ENCODE measurements around the gene MXRA8.
"Not testable (repeated sequence)": the region's sequence is repeated elsewhere in the genome, so short reads cannot be mapped to it uniquely, and the experiment has no call there.

The MXRA8 gene, protein sequence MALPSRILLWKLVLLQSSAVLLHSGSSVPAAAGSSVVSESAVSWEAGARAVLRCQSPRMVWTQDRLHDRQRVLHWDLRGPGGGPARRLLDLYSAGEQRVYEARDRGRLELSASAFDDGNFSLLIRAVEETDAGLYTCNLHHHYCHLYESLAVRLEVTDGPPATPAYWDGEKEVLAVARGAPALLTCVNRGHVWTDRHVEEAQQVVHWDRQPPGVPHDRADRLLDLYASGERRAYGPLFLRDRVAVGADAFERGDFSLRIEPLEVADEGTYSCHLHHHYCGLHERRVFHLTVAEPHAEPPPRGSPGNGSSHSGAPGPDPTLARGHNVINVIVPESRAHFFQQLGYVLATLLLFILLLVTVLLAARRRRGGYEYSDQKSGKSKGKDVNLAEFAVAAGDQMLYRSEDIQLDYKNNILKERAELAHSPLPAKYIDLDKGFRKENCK

GRCh38 chr1:1358433-1359271, at the start of gene MXRA8:
Gene MXRA8 (minus strand): TSS chr1:1358555. CDS start chr1:1358504, 51 bp downstream.
- no peak for DNase-seq

DNA sequence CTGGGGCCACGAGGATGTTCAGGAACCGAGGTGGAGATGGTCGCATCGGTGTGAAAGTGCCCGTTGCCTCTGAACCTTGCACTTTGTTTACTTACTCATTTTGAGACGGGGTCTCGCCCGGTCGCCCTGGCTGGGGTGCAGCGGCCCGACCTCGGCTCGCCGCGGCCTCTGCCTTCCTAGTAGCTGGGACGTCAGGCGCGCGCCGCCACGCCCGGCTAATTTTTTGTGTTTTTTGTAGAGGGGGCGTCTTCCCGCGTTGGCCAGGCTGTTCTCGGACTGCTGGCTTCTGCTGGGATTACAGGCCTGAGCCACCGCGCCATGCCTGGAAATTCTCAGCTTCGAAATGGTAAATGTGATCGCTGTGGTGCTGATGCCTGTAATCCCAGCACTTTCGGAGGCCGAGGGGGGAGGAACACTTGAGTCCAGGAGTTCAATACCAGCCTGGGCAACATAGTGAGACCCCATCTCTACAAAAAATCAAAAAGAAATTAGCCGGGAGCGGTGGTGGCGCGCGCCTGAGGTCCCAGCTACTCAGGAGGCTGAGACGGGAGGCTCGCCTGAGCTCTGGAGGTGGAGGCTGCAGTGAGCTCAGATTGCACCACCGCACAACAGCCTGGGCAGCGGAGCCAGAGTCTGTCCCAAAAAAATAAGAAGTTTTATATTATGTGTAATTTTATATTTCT, 49.4 kb upstream of the MXRA8 start:
- no peak for DNase-seq

- DNase-seq: no peak
Measured at GRCh38 chr1:1406821-1407635, 48.7 kb upstream of the MXRA8 start, which contains the start of gene MRPL20. Gene MRPL20 (minus strand): TSS chr1:1407293. CDS start chr1:1407217, 76 bp downstream.

DNA sequence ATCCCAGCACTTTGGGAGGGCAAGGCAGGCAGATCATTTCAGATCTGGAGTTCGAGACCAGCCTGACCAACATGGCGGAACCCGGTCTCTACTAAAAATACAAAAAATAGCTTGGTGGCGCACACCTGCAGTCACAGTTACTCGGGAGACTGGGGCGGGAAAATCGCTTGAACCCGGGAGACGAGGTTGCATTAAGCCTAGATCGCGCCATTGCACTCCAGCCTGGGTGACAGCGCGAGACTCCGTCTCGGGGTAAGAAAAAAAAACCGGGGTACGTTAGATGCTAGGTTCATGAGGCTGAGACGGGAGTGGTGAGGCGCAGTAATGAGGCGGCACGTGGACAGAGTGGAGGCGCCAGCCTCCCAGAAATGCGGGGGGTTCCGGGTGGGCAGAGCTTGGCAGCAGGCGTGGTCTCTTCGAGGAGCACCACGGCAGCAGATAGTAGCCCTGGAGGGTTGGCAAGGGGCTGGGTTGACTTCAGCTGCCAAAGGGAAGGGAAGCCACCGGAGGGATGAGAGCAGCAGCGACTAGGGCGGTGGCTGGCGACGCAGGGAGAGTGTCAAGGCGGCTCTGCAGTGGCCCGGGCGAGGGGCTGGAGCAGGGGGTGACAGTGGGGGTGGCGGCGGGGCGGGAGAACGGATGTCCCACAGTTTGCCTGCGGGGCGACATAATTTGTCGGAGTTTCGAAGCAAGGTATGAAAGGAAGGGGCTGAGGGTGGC, 47.9 kb upstream of the MXRA8 start:
- DNase-seq: no peak

GRCh38 chr1:1403653-1404052, 45.3 kb upstream of the MXRA8 start:
- no peak for DNase-seq

DNA sequence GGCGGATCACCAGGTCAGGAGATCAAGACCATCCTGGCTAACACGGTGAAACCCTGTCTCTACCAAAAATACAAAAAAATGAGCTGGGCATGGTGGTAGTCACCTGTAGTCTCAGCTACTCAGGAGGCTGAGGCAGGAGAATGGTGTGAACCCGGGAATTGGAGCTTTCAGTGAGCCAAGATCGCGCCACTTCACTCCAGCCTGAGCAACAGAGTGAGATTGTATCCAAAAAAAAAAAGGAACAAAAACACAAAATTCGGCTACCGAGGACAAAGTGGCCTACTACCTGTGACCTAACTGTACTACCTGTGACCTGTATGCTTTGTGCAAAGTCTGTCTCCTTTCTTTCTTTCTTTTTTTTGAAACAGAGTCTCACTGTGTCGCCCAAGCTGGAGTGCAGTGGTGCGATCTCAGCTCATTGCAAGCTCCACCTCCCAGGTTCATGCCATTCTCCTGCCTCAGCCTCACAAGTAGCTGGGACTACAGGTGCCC, 44.6 kb upstream of the MXRA8 start:
- not testable (repeated sequence) for DNase-seq

GRCh38 chr1:1402072-1402900, 43.9 kb upstream of the MXRA8 start:
- no peak for DNase-seq

- no peak for DNase-seq
Measured at GRCh38 chr1:1401457-1402010, 43.2 kb upstream of the MXRA8 start.

DNA sequence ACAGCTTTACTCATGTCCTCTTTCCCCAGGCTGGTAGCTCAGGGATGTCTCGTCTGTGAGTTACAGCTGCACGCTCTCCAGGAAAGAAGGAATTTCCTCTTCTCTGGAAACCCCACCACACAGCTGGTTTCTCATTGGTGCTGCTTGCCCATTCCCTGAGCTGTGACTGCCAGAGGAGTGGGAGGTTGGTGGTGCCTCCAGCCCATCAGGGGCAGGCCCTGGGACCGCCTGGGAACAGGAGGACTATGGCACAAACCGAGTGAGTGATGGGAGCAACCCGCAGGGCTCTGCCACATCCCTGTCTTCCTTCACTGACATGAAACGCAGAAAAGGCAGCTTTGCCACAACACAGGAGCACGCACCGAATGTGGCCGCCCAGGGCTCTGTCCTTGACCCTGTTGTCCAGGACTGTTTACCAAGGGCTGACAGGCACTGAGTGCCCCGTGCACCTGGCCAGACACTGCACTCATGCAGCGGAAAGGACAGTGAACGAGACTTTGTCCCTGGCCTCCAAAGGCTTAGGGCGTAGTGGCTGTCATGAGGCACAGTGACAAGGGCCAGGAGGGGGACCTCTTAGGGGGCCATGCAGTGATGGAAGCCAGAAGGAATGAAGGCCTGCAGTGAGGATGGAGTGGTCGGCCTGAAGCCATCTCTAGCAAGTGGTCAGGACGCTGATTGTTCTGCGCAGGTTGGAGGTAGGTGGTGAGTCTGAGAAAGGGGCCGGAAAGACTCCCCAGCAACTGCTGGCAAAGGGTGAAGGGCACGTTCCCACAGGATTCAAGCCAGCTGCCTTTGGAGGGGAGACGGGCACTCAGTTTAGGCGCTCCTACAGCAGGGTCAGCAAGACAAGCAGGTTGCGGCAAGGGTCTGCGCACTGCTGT, 42.5 kb upstream of the MXRA8 start:
- DNase-seq: no peak

DNA sequence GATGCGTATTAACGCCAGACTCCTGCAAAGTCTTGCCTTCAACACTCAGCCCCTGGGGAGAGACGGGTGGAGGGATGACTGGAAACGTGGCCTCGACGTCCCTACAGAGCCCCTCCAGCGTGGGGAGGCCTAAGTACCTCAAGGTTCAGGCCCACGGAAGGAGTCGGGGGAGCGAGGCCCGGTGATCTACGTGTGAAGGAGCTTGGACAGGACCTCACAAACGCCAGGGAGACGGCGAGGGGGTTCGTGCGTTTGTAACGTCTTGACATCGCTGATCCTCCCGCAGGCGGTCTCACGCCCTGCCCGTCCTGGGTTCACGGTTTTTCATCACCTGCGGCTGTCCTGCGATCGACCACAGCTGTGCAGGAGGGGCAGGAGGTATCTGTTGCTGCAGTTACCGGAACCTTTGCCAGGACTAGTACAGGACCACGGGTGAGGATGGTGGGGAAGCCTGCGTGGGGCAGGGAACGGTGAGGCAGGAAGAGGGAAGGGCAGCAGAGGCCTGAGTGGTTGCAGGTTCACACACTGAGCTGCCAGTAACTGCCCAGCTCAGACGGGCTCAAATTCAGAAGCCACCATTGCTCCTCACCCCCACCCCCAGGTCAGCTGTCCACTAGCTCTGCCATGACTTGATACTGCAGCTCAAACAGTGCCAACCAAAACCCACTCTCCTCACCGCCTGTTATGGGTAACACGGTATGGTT, 41.7 kb upstream of the MXRA8 start:
- DNase-seq: no peak

DNA sequence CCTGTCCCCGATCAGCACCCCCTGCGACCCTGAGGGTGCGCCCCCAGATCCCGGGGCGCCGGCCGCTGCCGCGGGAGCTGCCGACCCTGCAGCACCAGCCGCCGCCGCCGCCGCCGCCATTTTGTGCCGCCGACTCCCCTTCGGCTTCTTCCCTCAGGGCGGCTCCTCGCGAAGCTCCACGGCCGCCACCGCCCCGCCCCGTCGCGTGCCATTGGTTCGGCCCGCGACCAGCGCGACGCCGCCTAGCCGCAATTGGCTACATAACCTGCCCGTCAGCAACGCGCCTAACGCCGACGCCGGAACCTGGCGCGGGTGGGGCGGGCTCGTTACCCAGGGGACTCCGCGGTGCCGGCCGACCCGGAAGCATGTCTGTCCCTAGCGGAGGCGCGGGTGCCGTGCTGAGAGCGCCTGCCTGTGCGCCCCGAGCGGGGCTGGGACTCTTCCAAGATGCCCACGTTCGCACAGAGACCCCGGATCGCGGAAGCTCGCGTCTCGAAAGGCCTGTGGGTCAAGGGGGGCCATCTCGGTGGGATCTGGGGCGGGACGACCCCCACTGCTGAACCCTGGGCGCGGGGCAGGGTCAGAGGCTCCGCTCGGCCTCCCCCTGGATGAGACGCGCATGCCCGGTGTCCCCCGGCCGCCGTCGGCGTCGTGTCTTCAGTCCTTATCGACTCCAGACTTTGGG, 41.0 kb upstream of the MXRA8 start, which contains the start of gene CCNL2:
Gene CCNL2 (minus strand): TSS at position 149 of the 685 bp plus-strand sequence. CDS start 29 bp downstream, at position 120.
- DNase-seq: peak; percentile 67

DNA sequence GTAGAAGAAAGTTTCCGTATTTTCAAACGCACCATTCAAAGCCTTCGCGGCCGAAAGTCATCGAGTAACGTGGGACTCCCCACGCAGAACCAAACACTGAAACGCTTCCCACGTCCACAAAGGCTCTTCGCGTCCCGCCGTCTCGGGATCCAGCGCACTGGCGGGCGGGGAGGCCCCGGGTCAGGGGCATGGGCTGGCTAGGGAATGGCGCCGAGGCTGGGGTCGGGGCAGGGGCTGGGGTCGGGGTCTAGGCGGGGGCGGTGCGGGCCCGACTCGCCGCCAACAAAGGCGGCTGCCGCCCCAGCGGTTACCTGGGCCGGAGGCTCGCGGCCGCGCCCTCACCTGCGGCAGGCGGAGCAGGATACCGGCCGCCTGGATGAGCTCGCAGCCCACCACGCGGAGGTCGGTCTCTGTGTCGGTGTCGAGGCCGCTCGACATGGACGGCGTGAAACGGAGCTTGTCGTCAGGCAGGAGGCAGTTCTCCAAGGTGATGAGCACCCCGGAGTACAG, 40.4 kb upstream of the MXRA8 start:
- DNase-seq: no peak

DNA sequence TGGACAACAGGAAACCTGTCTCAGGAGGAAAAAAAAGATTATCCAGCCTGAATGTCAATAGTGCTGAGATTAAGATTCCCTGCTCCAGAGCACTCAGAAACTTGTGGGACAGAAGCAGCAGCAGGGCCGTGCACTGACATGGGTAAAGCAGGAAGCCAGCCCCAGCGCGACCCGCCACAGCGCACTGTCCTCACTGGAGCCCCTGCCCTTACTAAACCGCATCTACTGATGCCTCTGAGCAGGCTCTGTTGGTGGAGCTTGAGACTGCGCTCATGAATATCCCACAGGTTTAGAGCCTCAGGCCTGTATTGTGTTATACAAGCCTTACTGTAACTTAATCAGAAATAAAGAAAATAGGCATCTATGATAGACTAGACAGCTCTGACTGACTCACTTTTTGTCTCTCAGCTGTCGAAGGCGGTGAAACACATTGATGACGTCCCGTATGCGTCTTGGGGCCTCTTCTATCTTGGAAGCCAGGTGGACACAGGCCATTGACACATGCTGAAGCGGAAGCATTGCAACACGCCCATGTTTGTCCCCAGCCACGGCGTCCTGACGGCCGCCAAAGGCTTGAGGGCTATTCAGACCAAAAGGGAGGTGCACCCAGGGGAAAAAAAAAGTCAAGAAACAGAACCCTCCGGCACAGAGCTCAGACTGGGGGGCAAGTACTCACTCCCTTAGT, 39.6 kb upstream of the MXRA8 start:
- DNase-seq: no peak

DNA sequence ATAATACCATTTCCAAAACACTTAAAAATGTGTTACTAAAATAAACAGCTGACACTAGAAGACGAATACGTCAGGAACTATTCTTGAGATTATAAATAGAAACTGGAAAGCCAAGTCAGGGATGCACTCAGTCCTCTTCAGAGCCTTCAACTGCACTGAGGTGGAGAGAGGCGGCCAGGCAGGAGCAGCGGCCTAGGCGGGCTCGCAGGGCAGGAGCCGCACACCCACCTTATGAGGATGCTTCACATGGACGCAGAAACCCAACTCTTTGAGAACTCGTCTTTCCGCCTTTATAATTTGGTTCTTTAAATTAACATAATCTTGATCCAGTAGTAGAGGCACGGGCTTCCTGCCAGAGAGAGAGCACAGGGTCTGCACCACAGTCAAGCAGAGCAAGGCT, 36.8 kb upstream of the MXRA8 start:
- no peak for DNase-seq

- no peak for DNase-seq
Measured at GRCh38 chr1:1394116-1394515, 35.8 kb upstream of the MXRA8 start.

GRCh38 chr1:1393428-1393827, 35.1 kb upstream of the MXRA8 start:
- DNase-seq: no peak

DNA sequence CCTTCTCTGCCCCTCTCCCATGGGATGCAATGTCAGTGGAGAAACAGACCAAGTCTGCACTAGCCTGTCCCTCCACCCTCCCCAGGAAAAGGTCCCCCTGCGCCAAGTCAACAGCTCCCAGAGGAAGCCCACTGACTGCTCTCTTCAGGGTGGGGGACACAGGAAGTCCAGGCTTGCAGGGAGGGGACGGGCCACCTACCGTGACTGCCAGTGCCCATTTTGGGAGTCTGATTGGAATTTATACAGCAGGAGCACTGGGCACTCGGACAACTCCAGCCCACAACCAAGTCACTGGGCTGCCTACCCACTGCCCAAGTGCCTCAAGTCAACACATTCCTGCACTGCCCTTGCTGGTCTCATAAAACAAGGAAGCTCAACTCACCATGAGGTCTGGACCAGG, 34.7 kb upstream of the MXRA8 start:
- no peak for DNase-seq
